Bone marrow (tissue), 2 donors: ENCODE results near the gene SAE1.

Experiments used
- DNase-seq, 2 donors: peaks; one replicate each; lab custom pipeline; 2025; lab: John Stamatoyannopoulos, UW

The SAE1 gene

DNA sequence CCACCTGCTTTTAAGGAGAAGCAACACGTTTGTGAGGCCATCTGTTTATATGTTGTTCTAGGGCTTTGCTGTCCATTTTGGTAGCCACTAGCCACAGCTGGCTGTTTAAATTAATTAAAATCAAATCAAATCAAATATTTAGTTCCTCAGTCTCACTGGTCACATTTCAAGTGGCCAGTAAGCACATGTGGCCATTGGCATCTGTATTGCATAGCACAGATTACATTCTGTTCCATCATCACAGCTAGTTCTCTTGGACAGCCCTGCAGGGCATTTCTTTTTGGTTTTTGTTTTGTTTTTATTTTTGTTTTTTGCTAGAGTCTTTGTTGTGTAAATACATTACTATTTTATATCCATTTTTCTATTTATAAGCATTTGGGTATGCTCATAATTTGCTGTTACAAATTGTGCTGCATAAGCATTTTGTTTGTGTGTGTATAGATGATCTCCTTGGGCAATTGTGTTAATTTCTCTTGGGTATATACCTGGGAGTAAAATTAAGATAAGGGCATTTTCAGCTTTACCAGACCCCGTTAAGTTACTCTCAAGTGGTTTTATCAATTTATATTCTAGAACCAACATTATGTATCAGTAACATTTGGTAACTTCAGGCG lies 31.3 kb downstream of the SAE1 start:
- DNase-seq, result no peak

DNA sequence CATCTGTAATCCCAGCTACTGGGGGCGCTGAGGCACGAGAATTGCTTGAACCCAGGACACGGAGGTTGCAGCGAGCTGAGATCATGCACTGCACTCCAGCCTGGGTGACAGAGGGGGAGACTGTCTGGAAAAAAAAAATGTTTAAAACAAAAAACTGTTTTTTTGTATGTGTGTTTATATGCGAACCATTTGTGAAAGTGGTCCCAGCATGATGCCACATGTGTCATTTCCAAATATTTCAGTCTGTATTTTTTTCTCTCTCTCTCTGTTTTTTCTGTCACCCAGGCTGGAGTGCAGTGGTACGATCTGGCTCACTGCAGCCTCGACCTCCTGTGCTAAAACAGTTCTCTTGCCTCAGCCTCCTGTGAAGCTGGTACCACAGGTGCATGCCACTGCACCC lies 37.4 kb downstream of the SAE1 start:
- no peak for DNase-seq

DNA sequence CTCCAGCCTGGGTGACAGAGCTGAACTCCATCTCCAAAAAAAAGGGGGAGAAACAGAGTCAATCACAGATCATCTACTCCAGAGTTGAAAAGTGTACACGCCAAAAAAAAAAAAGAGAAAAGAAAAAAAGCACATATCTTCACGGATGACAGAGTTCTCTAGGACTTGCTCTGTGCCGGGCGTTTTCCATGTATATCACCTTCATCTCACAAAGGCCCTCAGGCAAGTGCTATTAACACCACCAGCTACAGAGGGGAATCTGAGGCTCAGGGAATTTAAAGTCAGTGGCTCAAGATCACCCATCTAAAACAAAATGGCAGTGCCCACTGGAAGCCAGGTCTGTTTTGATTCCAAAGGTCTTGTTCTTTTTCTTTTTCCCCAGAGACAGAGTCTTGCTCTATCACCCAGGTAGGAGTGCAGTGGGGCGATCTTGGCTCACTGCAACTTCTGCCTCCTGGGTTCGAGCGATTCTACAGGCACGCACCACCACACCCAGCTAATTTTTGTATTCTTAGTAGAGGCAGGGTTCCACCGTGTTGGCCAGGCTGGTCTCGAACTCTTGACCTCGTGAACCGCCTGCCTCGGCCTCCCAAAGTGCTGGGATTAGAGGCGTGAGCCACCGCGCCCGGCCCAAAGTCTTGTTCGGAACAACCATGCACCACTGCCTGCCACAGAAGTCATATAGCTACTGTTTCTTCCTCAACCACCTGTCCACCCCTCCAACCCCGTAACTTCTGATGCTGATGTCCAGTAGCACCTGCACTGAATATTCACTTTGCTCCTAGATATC lies 42.2 kb downstream of the SAE1 start:
- no peak for DNase-seq

DNA sequence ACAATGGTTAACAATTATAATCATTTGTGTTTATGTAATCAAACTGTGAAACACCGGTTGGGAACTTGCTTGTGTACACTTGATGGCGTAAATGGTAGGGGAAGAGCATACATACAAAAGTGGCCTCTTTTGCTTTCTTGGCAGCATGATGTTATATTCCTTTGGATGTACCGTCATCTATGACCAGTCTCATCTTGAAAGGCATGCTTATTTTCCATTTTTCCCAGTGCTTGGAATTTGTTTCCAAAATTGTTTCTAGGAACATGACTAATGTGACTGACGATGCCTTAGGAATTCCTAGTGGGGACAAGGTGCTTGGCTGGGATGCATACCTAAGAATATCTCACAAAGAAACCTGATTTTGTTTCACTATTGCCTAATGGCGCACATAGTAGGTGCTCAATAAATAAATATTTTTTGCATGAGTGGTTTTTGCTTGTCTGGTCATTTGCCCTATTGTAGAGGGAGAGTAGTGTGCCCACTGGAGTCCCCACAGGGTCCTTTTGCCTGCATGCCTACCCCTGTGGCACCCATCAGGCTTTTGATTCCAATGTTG lies 45.5 kb downstream of the SAE1 start:
- DNase-seq, result no peak

DNA sequence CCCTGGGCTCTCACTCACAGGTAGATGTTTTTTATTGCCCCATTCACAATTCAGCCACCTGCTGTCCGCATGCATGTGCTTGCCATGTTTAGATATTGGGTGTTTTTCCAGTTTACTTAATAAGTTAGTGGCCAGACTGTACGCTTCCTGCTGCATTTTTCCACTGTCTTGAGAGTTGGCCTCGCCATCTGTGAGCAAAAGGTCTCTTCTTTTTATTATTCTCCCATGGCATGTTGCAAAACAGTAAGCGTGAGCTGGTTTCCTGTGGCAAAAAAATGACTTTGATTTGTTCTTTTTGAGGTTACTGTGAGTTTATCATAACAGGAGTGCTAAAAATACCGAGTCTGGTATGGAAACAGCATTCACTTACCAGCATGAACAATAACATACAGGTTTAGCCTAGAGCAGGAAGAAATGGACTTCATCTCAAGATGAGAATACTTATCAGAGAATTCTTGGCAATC lies 46.0 kb downstream of the SAE1 start:
- DNase-seq, result peak in 1 of 2 donors; percentile 20

DNA sequence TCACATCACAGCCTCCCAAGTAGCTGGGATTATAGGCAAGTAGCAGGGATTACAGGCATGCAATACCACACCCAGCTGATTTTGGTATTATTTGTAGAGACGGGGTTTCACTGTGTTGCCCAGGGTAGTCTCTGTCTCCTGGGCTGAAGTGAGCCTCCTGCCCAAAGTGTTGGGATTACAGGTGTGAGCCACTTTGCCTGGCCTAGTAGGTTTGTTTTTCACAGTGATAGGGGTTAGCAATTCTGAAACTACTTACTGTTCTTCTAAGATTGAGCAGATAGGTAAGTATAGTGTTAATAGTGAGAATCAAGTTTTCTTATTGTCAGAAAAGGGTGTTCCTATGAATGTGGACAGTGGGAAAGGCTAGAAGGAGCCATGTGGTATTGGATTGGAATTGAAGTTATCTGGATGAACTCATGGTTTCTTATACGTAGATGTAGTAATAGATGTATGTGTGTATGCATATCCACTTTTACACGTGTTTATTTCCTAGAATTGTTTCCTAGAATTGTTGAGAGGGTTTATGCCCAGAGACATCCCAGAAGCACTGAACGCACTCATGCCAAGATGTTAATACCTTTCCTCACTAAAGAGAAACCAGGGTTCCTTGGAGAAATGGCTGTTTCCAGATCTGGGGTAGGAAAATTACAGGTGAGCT lies 49.1 kb downstream of the SAE1 start:
- no peak for DNase-seq

DNA sequence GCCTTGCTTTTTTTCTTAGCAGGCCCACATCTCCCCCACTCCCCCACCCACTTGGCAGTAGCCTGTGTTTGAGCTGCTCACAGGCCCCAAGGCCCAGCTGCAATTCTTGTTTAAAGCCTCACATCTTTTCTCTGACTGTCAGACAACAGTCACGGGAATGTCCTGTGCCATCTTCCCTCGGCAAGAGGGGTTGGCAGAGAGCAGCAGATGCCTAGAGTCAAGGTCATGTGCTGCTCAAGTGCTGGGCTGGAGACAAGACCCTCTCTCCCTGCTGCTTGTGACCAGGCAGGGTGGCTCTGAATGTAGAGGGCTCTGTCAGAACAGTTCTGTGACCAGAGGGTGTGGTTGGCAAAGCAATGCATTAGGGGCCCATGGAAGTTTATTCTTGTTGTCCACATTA lies 53.0 kb downstream of the SAE1 start:
- no peak for DNase-seq

DNA sequence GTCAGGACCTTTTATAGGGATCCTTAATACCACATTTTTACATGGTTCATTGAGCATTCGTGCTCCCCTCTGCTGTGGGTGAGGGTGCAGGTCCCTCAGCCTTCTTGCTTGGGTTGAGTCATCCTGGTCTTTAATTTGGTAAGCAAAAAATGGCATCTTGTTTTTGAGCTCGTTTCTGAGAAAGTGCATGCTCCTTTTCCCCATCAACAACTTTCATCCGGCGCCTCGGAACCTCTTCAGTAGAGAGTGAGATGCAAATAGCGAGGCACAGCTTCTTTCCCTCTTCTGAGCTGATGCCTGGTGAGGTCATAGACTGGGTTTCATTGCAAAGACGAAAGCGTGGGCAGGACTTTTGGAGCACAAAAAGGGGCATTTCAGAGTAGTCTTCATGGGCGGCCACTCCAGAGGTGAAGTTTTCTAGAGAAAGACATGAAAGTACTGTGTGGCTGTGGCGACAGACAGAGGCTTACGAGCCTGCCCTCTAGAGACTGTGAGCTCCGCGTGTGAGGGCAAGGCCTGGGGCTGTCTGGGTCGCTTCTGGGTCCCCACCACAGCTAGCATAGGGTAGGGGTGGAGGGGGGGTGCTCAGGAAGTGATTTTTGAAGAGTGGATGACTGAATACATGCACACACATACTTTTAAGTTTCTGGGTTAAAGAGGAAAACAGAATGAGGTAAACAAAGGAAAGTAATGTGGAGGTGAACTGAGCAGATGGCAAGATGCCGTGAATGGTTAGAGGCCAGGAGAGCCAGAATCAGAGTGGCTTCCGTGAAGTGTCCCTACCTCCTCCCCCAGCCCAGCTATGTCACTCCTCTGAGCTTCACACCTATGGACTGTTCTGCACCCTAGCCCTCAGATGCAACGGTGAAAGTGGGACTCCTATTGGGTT lies 56.1 kb downstream of the SAE1 start:
- DNase-seq, result no peak

DNA sequence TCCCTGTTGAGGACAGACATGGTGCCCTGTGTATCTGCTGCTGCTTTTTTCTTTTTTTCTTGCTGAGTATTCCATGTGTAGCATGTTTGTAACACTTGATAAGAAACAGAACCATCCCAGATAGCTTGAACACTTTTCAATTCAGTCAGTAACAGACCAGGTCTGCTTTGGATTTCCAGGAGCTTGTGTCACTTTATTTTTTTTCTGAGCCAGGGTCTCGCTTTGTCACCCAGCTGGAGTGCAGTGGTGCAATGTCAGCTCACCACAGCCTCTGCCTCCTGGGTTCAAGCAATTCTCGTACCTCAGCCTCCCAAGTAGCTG lies 56.7 kb downstream of the SAE1 start:
- no peak for DNase-seq

DNA sequence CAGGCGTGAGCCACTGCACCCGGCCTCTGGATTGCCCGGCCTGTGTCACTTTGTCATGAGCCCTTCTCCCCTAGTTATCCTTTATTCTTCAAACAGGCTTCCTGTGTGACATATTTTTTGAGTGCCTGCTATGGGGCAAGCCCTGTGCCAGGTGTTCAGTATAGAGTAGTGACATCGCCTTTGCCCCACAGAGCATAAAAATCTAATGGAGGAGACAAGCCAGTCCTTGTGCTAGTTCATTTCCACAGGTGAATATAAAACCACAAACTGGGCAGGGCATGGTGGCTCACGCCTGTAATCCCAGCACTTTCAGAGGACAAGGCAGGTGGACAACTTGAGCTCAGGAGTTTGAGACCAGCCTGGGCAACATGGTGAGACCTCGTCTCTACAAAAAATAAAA lies 57.2 kb downstream of the SAE1 start:
- DNase-seq, result no peak

DNA sequence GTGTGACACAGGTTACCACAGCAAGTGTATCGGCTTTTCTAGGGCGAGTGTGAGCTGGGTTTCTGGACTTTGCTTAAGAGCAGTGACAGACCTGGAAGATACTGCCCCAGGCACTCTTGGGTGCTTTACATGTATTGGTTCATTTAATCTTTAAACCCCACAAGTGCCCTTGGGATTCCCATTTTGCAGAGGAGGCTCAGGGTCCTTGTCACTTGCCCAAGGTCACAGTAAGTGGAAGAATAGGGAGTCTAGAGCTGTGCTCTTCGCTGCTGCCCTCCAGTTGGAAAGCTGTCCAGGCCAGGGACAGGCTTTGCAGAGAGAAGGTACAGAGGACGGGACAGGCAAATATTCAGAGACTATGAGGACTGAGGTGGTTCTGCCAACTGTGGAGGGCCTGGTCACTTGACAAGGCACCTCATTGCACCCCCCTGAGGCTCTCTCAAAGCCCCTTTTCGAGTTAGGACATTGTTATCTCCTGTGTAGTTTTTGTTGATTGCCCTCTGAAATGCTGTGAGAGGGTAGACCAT lies 57.9 kb downstream of the SAE1 start:
- DNase-seq, result no peak

DNA sequence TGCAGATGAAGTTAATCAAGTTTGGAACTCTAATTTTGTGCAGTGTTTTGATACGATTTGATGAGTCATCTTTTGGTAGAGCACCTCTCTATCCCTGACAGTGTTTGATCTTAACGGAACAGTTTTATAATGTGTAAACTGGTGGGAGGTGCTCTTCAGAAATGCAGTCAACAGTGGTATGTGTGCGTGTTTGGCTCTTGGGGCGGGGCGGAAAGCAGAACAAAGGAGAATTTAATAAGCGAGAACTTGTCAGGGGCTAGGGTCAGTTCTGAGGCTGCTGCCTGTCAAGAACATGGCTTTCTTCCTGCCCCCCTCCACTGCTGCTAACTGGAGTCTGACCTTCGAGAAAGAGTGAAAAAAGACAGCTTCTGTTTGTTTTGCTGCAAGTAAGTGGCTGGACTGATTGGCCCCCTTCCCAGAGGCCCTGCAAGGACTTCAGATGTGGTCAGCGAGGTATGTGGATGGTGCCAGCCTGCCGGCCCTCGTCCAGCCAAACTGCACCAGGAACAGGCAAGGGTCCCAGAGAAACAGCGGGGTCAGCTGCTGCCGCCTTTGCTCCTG lies 59.6 kb downstream of the SAE1 start:
- no peak for DNase-seq

DNA sequence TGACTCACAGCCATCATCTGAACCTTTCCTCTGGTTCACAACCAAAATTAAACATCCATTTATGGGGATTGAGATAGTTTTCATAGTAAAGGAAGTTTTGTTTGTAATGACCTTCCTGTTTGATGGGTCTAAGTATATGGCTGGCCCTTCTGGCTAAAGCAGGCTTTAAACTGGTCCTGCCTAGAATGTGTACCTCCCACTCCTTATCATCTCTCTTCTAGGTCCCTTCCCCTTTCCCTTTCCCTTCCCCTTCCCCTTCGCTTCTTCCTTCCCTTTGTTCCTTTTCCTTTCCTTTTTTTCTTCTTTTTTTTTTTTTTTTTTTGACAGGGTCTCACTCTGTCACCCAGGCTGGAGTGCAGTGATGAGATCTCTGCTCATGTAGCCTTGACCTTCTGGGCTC lies 64.8 kb downstream of the SAE1 start:
- DNase-seq, result no peak

DNA sequence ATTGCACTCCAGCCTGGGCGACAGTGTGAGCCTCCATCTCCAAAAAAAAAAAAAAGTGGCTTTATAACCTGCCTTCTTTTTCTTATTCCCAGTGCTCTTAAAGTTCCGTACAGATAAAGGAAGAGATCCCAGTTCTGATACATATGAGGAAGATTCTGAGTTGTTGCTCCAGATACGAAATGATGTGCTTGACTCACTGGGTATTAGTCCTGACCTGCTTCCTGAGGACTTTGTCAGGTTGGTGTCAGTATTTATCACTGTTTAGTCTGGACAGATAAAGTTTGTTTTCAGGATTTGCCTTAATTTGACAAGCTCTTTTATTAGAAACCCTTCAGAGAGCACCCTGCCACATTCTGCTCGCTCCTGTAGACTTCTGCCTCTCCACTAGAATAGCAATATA lies 66.5 kb downstream of the SAE1 start:
- DNase-seq, result no peak

DNA sequence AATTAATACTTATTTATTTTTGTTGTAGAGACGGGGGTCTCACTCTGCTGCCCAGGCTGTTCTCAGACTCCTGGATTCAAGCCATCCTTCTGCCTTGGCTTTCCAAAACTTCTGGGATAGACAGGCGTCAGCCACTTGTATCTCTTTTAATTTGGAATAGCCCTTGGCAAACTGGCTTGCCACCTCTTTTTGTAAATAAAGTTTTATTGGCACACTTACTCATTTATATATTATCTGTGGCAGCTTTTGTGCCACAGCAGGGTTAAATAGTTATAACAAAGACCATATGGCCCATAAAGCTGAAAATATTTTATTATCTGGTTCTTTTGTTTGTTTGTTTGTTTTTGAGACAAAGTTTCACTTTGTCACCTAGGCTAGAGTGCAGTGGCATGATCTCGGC lies 69.9 kb downstream of the SAE1 start:
- DNase-seq, result no peak

DNA sequence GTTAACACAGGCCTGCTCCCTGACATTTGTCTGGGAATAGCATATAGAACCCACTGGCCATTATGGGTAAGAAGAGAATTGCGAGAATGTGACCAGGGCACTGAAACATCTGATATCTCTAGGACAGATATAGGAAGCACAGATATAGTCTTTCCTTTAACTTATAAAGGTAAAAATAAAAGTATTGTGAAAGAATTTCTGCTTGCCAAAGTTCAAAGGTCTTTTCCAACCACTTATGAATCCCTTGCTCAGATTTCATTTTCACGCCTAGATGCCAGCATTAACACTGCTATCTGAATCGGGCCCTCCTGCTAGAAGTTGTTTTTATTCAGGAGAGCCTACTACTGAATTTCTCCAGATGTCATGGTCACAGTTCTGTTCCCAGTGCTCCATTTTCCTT lies 72.6 kb downstream of the SAE1 start:
- DNase-seq, result no peak

DNA sequence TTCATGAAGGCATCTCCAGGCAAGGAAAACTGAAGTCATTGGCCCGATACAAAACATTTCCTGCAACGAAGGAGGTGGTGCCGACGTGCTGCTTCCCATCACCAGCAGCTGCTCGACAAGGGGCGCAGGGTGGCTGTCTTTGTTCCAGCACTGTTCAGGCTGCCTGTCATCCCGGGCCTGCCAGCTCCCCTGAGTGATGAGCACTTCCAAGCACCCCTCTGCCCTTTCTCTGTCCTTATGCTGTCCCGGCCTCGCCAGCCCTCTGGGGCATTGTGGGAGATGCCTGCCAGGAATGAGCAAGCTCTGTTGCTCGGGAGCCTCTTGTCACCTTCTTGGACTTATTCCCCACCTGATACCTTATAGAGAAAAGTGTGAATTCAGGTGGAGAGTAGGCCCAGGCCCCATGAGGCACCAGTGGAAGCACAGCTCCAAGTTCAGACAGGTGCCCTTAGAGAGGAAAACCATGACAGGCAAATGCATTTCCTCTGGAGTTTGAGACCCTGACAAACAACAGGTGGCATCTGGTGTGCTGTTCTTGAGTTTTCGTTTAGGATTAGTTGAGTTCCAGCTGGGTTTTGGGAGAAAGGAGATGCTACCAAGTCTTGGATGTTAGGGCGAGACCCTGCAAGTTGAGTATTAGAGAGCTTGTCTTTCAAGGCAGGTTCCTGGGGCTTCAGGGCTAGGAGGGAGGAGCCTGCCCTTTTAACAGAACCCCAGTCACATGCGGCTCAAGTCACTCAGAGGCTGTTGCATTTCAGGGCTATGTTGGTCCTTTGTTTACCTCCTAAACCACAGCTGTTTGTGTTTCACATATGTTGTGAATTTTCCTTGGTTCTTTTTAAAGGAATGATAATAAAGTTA lies 78.9 kb downstream of the SAE1 start:
- no peak for DNase-seq

DNA sequence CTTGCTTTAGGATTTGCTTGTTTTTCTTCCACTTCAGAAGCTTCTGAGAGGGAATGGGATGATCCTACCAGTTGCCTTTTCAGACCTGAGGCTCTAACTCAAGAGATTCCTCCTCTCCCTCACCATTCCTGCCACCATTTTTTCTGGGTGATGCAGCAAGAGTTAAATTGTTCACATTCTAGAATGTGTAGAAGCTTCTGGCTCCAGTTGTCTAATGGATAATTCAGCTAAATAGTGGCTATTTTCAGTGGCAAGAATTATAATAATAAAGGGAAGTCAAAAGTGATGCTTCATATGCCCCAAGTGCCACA lies 79.5 kb downstream of the SAE1 start:
- DNase-seq, result no peak

DNA sequence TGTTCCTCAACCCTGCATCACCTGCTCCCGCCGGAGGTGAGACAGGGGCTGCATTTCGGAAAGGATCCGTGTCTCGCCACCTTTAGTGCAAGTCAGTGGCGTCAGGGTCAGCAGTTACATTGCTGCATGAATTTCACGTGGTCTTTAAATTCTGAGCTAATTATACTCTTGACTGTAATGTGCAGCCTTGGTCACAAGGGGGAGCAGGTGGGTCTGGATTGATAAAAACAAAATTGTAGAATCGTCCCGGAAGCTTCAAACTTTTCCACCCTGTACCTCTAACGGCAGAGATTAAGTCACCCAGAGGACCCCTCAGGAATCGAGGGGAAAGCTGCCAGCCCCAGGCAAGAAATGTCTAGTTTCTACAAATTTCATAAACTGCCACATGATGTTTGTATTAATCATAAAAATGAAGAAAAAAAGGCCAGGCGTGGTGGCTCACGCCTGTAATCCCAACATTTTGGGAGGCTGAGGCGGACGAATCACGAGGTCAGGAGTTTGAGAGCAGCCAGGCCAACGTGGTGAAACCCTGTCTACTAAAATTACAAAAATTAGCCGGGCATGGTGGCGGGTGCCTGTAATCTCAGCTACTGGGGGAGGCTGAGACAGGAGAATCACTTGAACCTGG lies 80.2 kb downstream of the SAE1 start:
- peak; percentile 40 to 85 for DNase-seq

DNA sequence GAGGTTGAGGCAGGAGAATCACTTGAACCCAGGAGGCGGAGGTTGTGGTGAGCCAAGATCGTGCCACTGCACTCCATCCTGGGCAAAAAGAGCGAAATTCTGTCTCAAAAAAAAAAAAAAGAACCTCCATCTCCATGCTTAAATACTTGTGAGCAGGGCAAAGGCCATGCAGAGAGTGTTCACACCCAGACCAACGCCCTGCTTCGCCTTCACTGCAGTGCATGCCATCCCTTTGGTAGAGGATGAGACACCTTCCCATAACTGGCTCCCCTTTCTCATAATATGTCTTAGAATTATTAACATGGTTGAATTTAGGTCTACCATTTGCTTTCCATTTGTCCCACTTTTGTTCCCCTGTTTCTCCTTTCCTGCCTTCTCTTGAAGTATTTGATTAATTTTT lies 84.9 kb downstream of the SAE1 start:
- DNase-seq, result no peak
